Neural progenitor cell (in vitro differentiated cells): ENCODE measurements around the gene EPHB2. TPM values are rescaled to one million over a fixed set of nuclear protein-coding genes. Genes with fewer than 3 reads are reported as not detected.
A peak's percentile ranks its signal among the peaks of the same experiment; 100 is the strongest.

ENCODE experiments used
- DNase-seq: peaks from one replicate; pipeline ENCODE4 v3.0.0-alpha.2; 2016; ENCODE audit warnings: low spot score
- H2AFZ ChIP-seq: fragments of 200-600 bp; sonication (generic); replicated peaks from 2 replicates; pipeline ENCODE4 v1.6.1; 2016; ENCODE audit warnings: antibody characterized with exemption
- H3F3A ChIP-seq: fragments of 200-600 bp; sonication (generic); 2 replicates; pipeline ENCODE4 v1.6.1; 2016; ENCODE audit warnings: antibody characterized with exemption, low read depth
- H3K27ac ChIP-seq: fragments of 200-600 bp; sonication (generic); 2 replicates; pipeline ENCODE4 v1.5.1; 2016; ENCODE audit warnings: mild to moderate bottlenecking
- H3K27me3 ChIP-seq: fragments of 200-600 bp; sonication (generic); 2 replicates; pipeline ENCODE4 v1.6.1; 2016; ENCODE audit warnings: mild to moderate bottlenecking, moderate library complexity
- H3K36me3 ChIP-seq: fragments of 200-600 bp; sonication (generic); 2 replicates; pipeline ENCODE4 v1.5.1; 2016
- H3K4me1 ChIP-seq: fragments of 200-600 bp; sonication (generic); 2 replicates; pipeline ENCODE4 v1.6.1; 2016; ENCODE audit warnings: mixed run types
- H3K4me2 ChIP-seq: fragments of 200-600 bp; sonication (generic); 2 replicates; pipeline ENCODE4 v1.6.1; 2016
- H3K4me3 ChIP-seq: fragments of 200-600 bp; sonication (generic); 2 replicates; pipeline ENCODE4 v1.5.1; 2016
- H3K79me2 ChIP-seq: fragments of 200-600 bp; sonication (generic); 2 replicates; pipeline ENCODE4 v1.6.1; 2016; ENCODE audit warnings: low read depth
- H3K9ac ChIP-seq: fragments of 200-600 bp; sonication (generic); 2 replicates; pipeline ENCODE4 v1.6.1; 2016
- H3K9me3 ChIP-seq: fragments of 200-600 bp; sonication (generic); 2 replicates; pipeline ENCODE4 v1.5.1; 2016; ENCODE audit warnings: low read depth
- H4K20me1 ChIP-seq: fragments of 200-600 bp; sonication (generic); 2 replicates; pipeline ENCODE4 v1.6.1; 2016; ENCODE audit warnings: low read depth
- H3K27ac Mint-ChIP-seq: 3 replicates; pipeline ENCODE4 v1.8.0; 2021; ENCODE audit warnings: mixed read lengths
- H3K27me3 Mint-ChIP-seq: 2 replicates; pipeline ENCODE4 v1.8.0; 2022; ENCODE audit warnings: low read depth, mild to moderate bottlenecking, inconsistent platforms, moderate library complexity, mixed read lengths; ENCODE audit not compliant: insufficient read depth
- H3K36me3 Mint-ChIP-seq: 3 replicates; pipeline ENCODE4 v1.8.0; 2021; ENCODE audit warnings: mixed read lengths
- H3K4me1 Mint-ChIP-seq: 3 replicates; pipeline ENCODE4 v1.8.0; 2021; ENCODE audit warnings: mixed read lengths
- H3K4me3 Mint-ChIP-seq: 3 replicates; pipeline ENCODE4 v1.8.0; 2021; ENCODE audit warnings: mild to moderate bottlenecking, moderate library complexity, mixed read lengths
- H3K9me3 Mint-ChIP-seq: 3 replicates; pipeline ENCODE4 v1.8.0; 2020; ENCODE audit warnings: mixed read lengths
- CTCF ChIP-seq: fragments of 200-600 bp; sonication (generic); IDR thresholded peaks from 2 replicates; pipeline ENCODE4 v1.5.1; 2017; ENCODE audit warnings: antibody characterized with exemption, mild to moderate bottlenecking
- EZH2 ChIP-seq: fragments of 200-600 bp; sonication (generic); IDR thresholded peaks from 2 replicates; pipeline ENCODE4 v1.6.1; 2017; ENCODE audit warnings: antibody characterized with exemption, mild to moderate bottlenecking, moderate library complexity
- EZH2phosphoT487 ChIP-seq: fragments of 200-600 bp; sonication (generic); IDR thresholded peaks from 2 replicates; pipeline ENCODE4 v1.6.1; 2017; ENCODE audit warnings: antibody characterized with exemption
- total RNA-seq: library from RNA; depleted of rRNA; stranded (reverse); fragments of >200 nt; gene quantifications from 2 replicates; pipeline ENCODE4 v1.2.3, GENCODE V29; 2015; ENCODE audit warnings: low replicate concordance

EPHB2 gene
- total RNA-seq, 1 donor from 2014 or later, result 38.3 TPM

- Histone ChIP-seq H3F3A (peaks cover 36% of the 10 kb centered on the region), H3K4me2 (peak overlapping the region; percentile 10), H3K36me3 (no peaks in the 10 kb centered on the region), H3K27ac (peak overlapping the region; percentile 39), H3K4me3 (no peak overlapping the region), H2AFZ (no peak overlapping the region), H4K20me1 (no peaks in the 10 kb centered on the region), H3K9ac (no peak overlapping the region), H3K9me3 (no peaks in the 10 kb centered on the region), H3K4me1 (peaks cover 51% of the 10 kb centered on the region), H3K27me3 (no peaks in the 10 kb centered on the region), H3K79me2 (peaks cover 4% of the 10 kb centered on the region)
- no peaks in the 10 kb centered on the region for H3K9me3 Mint-ChIP-seq
- no peak for TF ChIP-seq CTCF
- no peak for TF ChIP-seq EZH2phosphoT487
- no peak for TF ChIP-seq EZH2
- H3K27me3 Mint-ChIP-seq, result peaks cover 8% of the 10 kb centered on the region
- peak overlapping the region; percentile 80 for H3K27ac Mint-ChIP-seq
- peaks cover 51% of the 10 kb centered on the region for H3K4me1 Mint-ChIP-seq
- DNase-seq, result no peak
- no peak overlapping the region for H3K4me3 Mint-ChIP-seq
- H3K36me3 Mint-ChIP-seq, result no peaks in the 10 kb centered on the region
These were observed 98.2 kb downstream of the EPHB2 start for GRCh38 chr1:22808676-22809483.

DNA sequence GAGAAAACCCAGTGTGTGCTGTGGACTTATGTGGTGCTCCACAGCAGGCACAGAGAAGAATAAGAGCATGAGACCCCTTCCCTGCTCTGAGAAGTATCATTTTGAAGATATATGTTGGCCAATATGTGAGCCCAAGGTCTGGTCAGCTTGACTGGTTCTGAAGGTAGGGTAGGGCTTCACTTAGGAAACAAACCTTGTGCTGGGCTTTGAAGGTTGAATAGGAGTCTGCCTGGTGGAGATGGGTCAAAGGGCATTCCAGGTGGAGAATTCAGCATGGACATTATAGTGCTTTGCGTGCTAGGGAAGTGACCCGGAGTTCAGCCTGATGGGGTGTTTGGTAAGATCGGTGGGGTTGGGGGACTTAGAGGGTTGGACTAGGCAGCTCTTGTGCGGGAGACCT lies 99.1 kb downstream of the EPHB2 start:
- Histone ChIP-seq H3K4me2 (no peak overlapping the region), H3K27me3 (no peaks in the 10 kb centered on the region), H3K79me2 (peaks cover 4% of the 10 kb centered on the region), H3K9ac (no peak overlapping the region), H4K20me1 (no peaks in the 10 kb centered on the region), H3K36me3 (no peaks in the 10 kb centered on the region), H3K4me3 (no peak overlapping the region), H3K9me3 (no peaks in the 10 kb centered on the region), H3K4me1 (peaks cover 42% of the 10 kb centered on the region), H3K27ac (no peak overlapping the region), H2AFZ (no peak overlapping the region), H3F3A (peaks cover 36% of the 10 kb centered on the region)
- DNase-seq, result no peak
- Mint-ChIP-seq H3K27ac (peak overlapping the region; percentile 34), H3K36me3 (no peaks in the 10 kb centered on the region), H3K9me3 (no peaks in the 10 kb centered on the region), H3K27me3 (peaks cover 8% of the 10 kb centered on the region), H3K4me3 (no peak overlapping the region), H3K4me1 (peaks cover 46% of the 10 kb centered on the region)
- no peak for TF ChIP-seq EZH2
- no peak for TF ChIP-seq EZH2phosphoT487
- TF ChIP-seq CTCF, result no peak

DNA sequence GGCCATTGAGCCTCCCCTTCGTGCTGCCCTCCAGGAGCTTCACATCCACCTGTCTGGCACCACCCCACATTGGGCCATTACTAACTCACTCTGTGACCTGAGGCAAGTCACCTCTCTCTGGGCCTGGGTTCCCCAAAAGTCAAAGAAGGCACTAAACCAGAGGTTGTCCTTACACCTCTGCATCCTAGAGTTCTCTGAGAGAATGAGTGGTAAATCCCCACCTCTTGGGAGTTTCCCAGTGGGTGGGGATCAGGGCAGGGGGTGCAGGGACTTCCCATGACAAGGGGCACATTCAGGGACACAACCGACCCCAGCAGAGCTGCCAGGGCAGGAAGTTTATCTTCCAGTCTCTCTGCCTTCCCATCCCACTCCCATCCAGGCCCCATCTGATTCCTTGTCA lies 99.7 kb downstream of the EPHB2 start:
- H4K20me1 ChIP-seq, result no peaks in the 10 kb centered on the region
- peaks cover 32% of the 10 kb centered on the region for H3F3A ChIP-seq
- no peak overlapping the region for H3K4me3 ChIP-seq
- TF ChIP-seq EZH2, result no peak
- no peak for TF ChIP-seq EZH2phosphoT487
- TF ChIP-seq CTCF, result no peak
- H3K4me2 ChIP-seq, result no peak overlapping the region
- peaks cover 4% of the 10 kb centered on the region for H3K79me2 ChIP-seq
- H3K9me3 ChIP-seq, result no peaks in the 10 kb centered on the region
- H3K4me1 ChIP-seq, result peaks cover 36% of the 10 kb centered on the region
- Mint-ChIP-seq H3K4me3 (no peak overlapping the region), H3K9me3 (no peaks in the 10 kb centered on the region), H3K4me1 (peaks cover 43% of the 10 kb centered on the region), H3K27ac (no peak overlapping the region), H3K36me3 (no peaks in the 10 kb centered on the region), H3K27me3 (peaks cover 5% of the 10 kb centered on the region)
- H3K27ac ChIP-seq, result no peak overlapping the region
- H2AFZ ChIP-seq, result no peak overlapping the region
- no peaks in the 10 kb centered on the region for H3K27me3 ChIP-seq
- H3K36me3 ChIP-seq, result no peaks in the 10 kb centered on the region
- no peak overlapping the region for H3K9ac ChIP-seq
- no peak for DNase-seq
